Endothelial cell of umbilical vein (primary cell): ENCODE data around the gene MRTO4.

Experiments used
- CTCF ChIP-seq, 2 donors: IDR thresholded peaks; 1 replicate in 1 of 2; 2 replicates in 1 of 2; pipeline ENCODE4 v1.5.1; 2011; ENCODE audit warnings: low read length in 2 of 2, mild to moderate bottlenecking in 2 of 2, moderate library complexity in 2 of 2, control low read depth in 1 of 2, inconsistent platforms in 1 of 2, low read depth in 1 of 2; ENCODE audit not compliant: insufficient read depth in 1 of 2; ENCODE audit errors: extremely low read depth in 1 of 2
- EZH2 ChIP-seq: IDR thresholded peaks from 2 replicates; pipeline ENCODE4 v1.6.1; 2012; ENCODE audit warnings: borderline replicate concordance, low read depth, mild to moderate bottlenecking, moderate library complexity, low read length, inconsistent platforms; ENCODE audit not compliant: severe bottlenecking
- FOS ChIP-seq: IDR thresholded peaks from 2 replicates; pipeline ENCODE4 v1.6.1; 2011; ENCODE audit warnings: mild to moderate bottlenecking, low read length, moderate library complexity, borderline replicate concordance; ENCODE audit not compliant: insufficient read depth
- GATA2 ChIP-seq: IDR thresholded peaks from 2 replicates; pipeline ENCODE4 v1.7.0; 2011; ENCODE audit warnings: low read depth, mild to moderate bottlenecking, moderate library complexity, mixed read lengths, low read length; ENCODE audit not compliant: insufficient read length, insufficient read depth
- JUN ChIP-seq: IDR thresholded peaks from 2 replicates; pipeline ENCODE4 v1.6.1; 2011; ENCODE audit warnings: borderline replicate concordance, low read depth; ENCODE audit not compliant: insufficient read length, insufficient read depth
- MYC ChIP-seq: IDR thresholded peaks from one replicate; pipeline ENCODE4 v1.6.1; 2011; ENCODE audit warnings: mild to moderate bottlenecking, low read depth, low read length
- POLR2A ChIP-seq: IDR thresholded peaks from 2 replicates; pipeline ENCODE4 v1.6.1; 2012; ENCODE audit warnings: low read depth, mild to moderate bottlenecking, control low read depth, low read length
- POLR2AphosphoS5 ChIP-seq: IDR thresholded peaks from 2 replicates; pipeline ENCODE4 v1.6.1; 2012; ENCODE audit warnings: low read depth, mild to moderate bottlenecking, control low read depth, low read length, moderate library complexity; ENCODE audit not compliant: insufficient read depth
- TF ChIP-seq, protein P1 (sequence below): IDR thresholded peaks from 2 replicates; pipeline ENCODE4 v1.6.1; 2011; ENCODE audit not compliant: insufficient read depth, insufficient read length

GRCh38 chr1:19283891-19284290 lies 32.3 kb downstream of the MRTO4 start:
- TF ChIP-seq CTCF (IDR thresholded peaks at IDR 0.05; ENCODE audit: extremely low read depth in 1 of 2, insufficient read depth in 1 of 2, low read depth in 1 of 2, low read length in 2 of 2) (no peak), POLR2A (no peak), EZH2 (no peak), JUN (no peak), POLR2AphosphoS5 (no peak), GATA2 (no peak), MYC (no peak), FOS (no peak)
- TF ChIP-seq, protein P1, sequence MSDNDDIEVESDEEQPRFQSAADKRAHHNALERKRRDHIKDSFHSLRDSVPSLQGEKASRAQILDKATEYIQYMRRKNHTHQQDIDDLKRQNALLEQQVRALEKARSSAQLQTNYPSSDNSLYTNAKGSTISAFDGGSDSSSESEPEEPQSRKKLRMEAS = no peak
